Right lobe of liver (tissue), 4 donors: ENCODE measurements around the gene ITCH.

Experiments
- CTCF ChIP-seq, 4 donors: fragments of 200-600 bp in 3 of 4; fragments of 450-650 bp in 1 of 4; IDR thresholded peaks; one replicate each; pipeline versions ENCODE4 v1.5.1 to v1.8.0; 2016 to 2022; ENCODE audit warnings: antibody characterized with exemption in 4 of 4, mild to moderate bottlenecking in 2 of 4
- POLR2A ChIP-seq: fragments of 450-650 bp; IDR thresholded peaks from one replicate; pipeline ENCODE4 v1.6.1; 2017; ENCODE audit warnings: antibody characterized with exemption, mild to moderate bottlenecking
- donor health status: DM: no; HTN: no; CAD: no.
- donor health status: DM: no; HTN: no; CAD: no.
- donor health status: DM: no; HTN: yes; CAD: no.

- no peak for TF ChIP-seq CTCF (IDR thresholded peaks at IDR 0.05)
- TF ChIP-seq POLR2A = no peak
These were observed 4.1 kb downstream of the ITCH start for GRCh38 chr20:34367155-34367554.
